ENCODE results near the gene NGRN.

NGRN gene

GRCh38 chr15:90297021-90297420 is 31.5 kb downstream of the NGRN start:
- H3K4me3 ChIP-seq (ENCODE audit: low read depth, low read length): no peak overlapping the region
- no peak overlapping the region for H3K9ac ChIP-seq (ENCODE audit: low read length)
- H3K4ac ChIP-seq (ENCODE audit: low read depth, low read length): no peak overlapping the region
- H3K4me1 ChIP-seq (ENCODE audit: control insufficient read depth in 1 of 2, insufficient read depth in 2 of 2, low read length in 2 of 2): peaks cover 2 to 7% of the 10 kb centered on the region in 2 experiments
- H2BK120ac ChIP-seq (ENCODE audit: insufficient read depth, low read length, poor library complexity): no peak overlapping the region
- H4K91ac ChIP-seq (ENCODE audit: low read depth, low read length): no peak overlapping the region
- H3K23ac ChIP-seq (ENCODE audit: low read length): no peak overlapping the region
- no peak overlapping the region for H2BK5ac ChIP-seq (ENCODE audit: low read depth, low read length, poor library complexity)
- no peaks in the 10 kb centered on the region for H3K27me3 ChIP-seq (ENCODE audit: insufficient read depth, low read length)
- no peaks in the 10 kb centered on the region for H3K36me3 ChIP-seq (ENCODE audit: control insufficient read depth in 1 of 2, insufficient read depth in 2 of 2, low read length in 2 of 2)
- H2BK12ac ChIP-seq (ENCODE audit: low read length): no peak overlapping the region
- no peak overlapping the region for H4K12ac ChIP-seq (ENCODE audit: low read depth, low read length)
- no peaks in the 10 kb centered on the region for H3K79me1 ChIP-seq (ENCODE audit: low read length)
- H3K27ac ChIP-seq (ENCODE audit: low read depth, low read length): no peak overlapping the region
- WGBS (ENCODE audit: extremely low coverage, insufficient coverage, insufficient read length): no CpG with 5 or more reads among the region's 4 CpGs
- DNase-seq: no peak
- no peaks in the 10 kb centered on the region for H3K9me3 ChIP-seq (ENCODE audit: insufficient read depth, low read depth, low read length)
- no peak overlapping the region for H3K18ac ChIP-seq (ENCODE audit: low read length)
- H3K79me2 ChIP-seq (ENCODE audit: control insufficient read depth, insufficient read depth, low read length, poor library complexity): no peaks in the 10 kb centered on the region
- no peak overlapping the region for H4K8ac ChIP-seq (ENCODE audit: low read depth, low read length)
- H2AFZ ChIP-seq (ENCODE audit: insufficient read depth, low read length, poor library complexity): no peak overlapping the region
- no peak overlapping the region for H3K4me2 ChIP-seq (ENCODE audit: low read length)
- H3K14ac ChIP-seq (ENCODE audit: low read length): no peak overlapping the region
- H2AK5ac ChIP-seq (ENCODE audit: low read length): no peak overlapping the region

- no peak overlapping the region for H3K4me3 ChIP-seq (ENCODE audit: low read depth, low read length)
- H2BK12ac ChIP-seq (ENCODE audit: low read length): no peak overlapping the region
- H2AK5ac ChIP-seq (ENCODE audit: low read length): peak overlapping the region; percentile 14
- no peak overlapping the region for H3K27ac ChIP-seq (ENCODE audit: low read depth, low read length)
- H4K12ac ChIP-seq (ENCODE audit: low read depth, low read length): no peak overlapping the region
- H3K23ac ChIP-seq (ENCODE audit: low read length): no peak overlapping the region
- no peak overlapping the region for H3K9ac ChIP-seq (ENCODE audit: low read length)
- H4K8ac ChIP-seq (ENCODE audit: low read depth, low read length): peak overlapping the region; percentile 49
- H3K79me2 ChIP-seq (ENCODE audit: control insufficient read depth, insufficient read depth, low read length, poor library complexity): no peaks in the 10 kb centered on the region
- H3K14ac ChIP-seq (ENCODE audit: low read length): no peak overlapping the region
- no peaks in the 10 kb centered on the region for H3K79me1 ChIP-seq (ENCODE audit: low read length)
- H2BK120ac ChIP-seq (ENCODE audit: insufficient read depth, low read length, poor library complexity): no peak overlapping the region
- whole genome bisulfite sequencing (ENCODE audit: extremely low coverage, insufficient coverage, insufficient read length): no CpG with 5 or more reads among the region's 9 CpGs
- no peak overlapping the region for H2BK5ac ChIP-seq (ENCODE audit: low read depth, low read length, poor library complexity)
- H4K91ac ChIP-seq (ENCODE audit: low read depth, low read length): peak overlapping the region; percentile 14
- H3K18ac ChIP-seq (ENCODE audit: low read length): no peak overlapping the region
- peaks cover 0 to 2% of the 10 kb centered on the region in 2 experiments for H3K4me1 ChIP-seq (ENCODE audit: control insufficient read depth in 1 of 2, insufficient read depth in 2 of 2, low read length in 2 of 2)
- H3K9me3 ChIP-seq (ENCODE audit: insufficient read depth, low read depth, low read length): no peaks in the 10 kb centered on the region
- no peaks in the 10 kb centered on the region for H3K27me3 ChIP-seq (ENCODE audit: insufficient read depth, low read length)
- H2AFZ ChIP-seq (ENCODE audit: insufficient read depth, low read length, poor library complexity): no peak overlapping the region
- no peak overlapping the region for H3K4ac ChIP-seq (ENCODE audit: low read depth, low read length)
- no peak for DNase-seq
- no peaks in the 10 kb centered on the region for H3K36me3 ChIP-seq (ENCODE audit: control insufficient read depth in 1 of 2, insufficient read depth in 2 of 2, low read length in 2 of 2)
- no peak overlapping the region for H3K4me2 ChIP-seq (ENCODE audit: low read length)
Observed at GRCh38 chr15:90300541-90300940, 35.1 kb downstream of the NGRN start.

- no peak overlapping the region for H3K27ac ChIP-seq (ENCODE audit: low read depth, low read length)
- WGBS (ENCODE audit: extremely low coverage, insufficient coverage, insufficient read length): no CpG with 5 or more reads among the region's 21 CpGs
Observed at GRCh38 chr15:90300988-90301706, 35.7 kb downstream of the NGRN start.

GRCh38 chr15:90301707-90302300 is 36.3 kb downstream of the NGRN start:
- Histone ChIP-seq H3K14ac (ENCODE audit: low read length) (no peak overlapping the region), H2AFZ (ENCODE audit: insufficient read depth, low read length, poor library complexity) (no peak overlapping the region), H2AK5ac (ENCODE audit: low read length) (no peak overlapping the region), H3K18ac (ENCODE audit: low read length) (no peak overlapping the region), H3K4me1 (ENCODE audit: control insufficient read depth in 1 of 2, insufficient read depth in 2 of 2, low read length in 2 of 2) (peaks cover 0 to 2% of the 10 kb centered on the region in 2 experiments), H3K4me2 (ENCODE audit: low read length) (no peak overlapping the region), H3K4me3 (ENCODE audit: low read depth, low read length) (no peak overlapping the region), H3K23ac (ENCODE audit: low read length) (no peak overlapping the region), H2BK5ac (ENCODE audit: low read depth, low read length, poor library complexity) (no peak overlapping the region), H3K27me3 (ENCODE audit: insufficient read depth, low read length) (no peaks in the 10 kb centered on the region), H3K27ac (ENCODE audit: low read depth, low read length) (no peak overlapping the region), H3K79me1 (ENCODE audit: low read length) (no peaks in the 10 kb centered on the region), H3K79me2 (ENCODE audit: control insufficient read depth, insufficient read depth, low read length, poor library complexity) (no peaks in the 10 kb centered on the region), H4K12ac (ENCODE audit: low read depth, low read length) (no peak overlapping the region), H2BK120ac (ENCODE audit: insufficient read depth, low read length, poor library complexity) (no peak overlapping the region), H3K9ac (ENCODE audit: low read length) (no peak overlapping the region), H3K4ac (ENCODE audit: low read depth, low read length) (no peak overlapping the region), H4K91ac (ENCODE audit: low read depth, low read length) (no peak overlapping the region), H2BK12ac (ENCODE audit: low read length) (no peak overlapping the region), H4K8ac (ENCODE audit: low read depth, low read length) (no peak overlapping the region), H3K9me3 (ENCODE audit: insufficient read depth, low read depth, low read length) (no peaks in the 10 kb centered on the region), H3K36me3 (ENCODE audit: control insufficient read depth in 1 of 2, insufficient read depth in 2 of 2, low read length in 2 of 2) (no peaks in the 10 kb centered on the region)
- DNase-seq: no peak
- no CpG with 5 or more reads among the region's 8 CpGs for WGBS (ENCODE audit: extremely low coverage, insufficient coverage, insufficient read length)

More at GRCh38 chr15:90300988-90301706, 35.7 kb downstream of the NGRN start:
- DNase-seq: peak; percentile 80 to 83
- no peak overlapping the region for H3K4me2 ChIP-seq (ENCODE audit: low read length)
- H4K12ac ChIP-seq (ENCODE audit: low read depth, low read length): no peak overlapping the region
- no peak overlapping the region for H2BK120ac ChIP-seq (ENCODE audit: insufficient read depth, low read length, poor library complexity)
- no peak overlapping the region for H3K18ac ChIP-seq (ENCODE audit: low read length)
- no peak overlapping the region for H2BK12ac ChIP-seq (ENCODE audit: low read length)
- no peak overlapping the region for H2AK5ac ChIP-seq (ENCODE audit: low read length)
- no peak overlapping the region for H3K23ac ChIP-seq (ENCODE audit: low read length)
- no peak overlapping the region for H2BK5ac ChIP-seq (ENCODE audit: low read depth, low read length, poor library complexity)
- no peaks in the 10 kb centered on the region for H3K27me3 ChIP-seq (ENCODE audit: insufficient read depth, low read length)
- H3K79me2 ChIP-seq (ENCODE audit: control insufficient read depth, insufficient read depth, low read length, poor library complexity): no peaks in the 10 kb centered on the region
- H3K36me3 ChIP-seq (ENCODE audit: control insufficient read depth in 1 of 2, insufficient read depth in 2 of 2, low read length in 2 of 2): no peaks in the 10 kb centered on the region
- H4K91ac ChIP-seq (ENCODE audit: low read depth, low read length): peak overlapping the region; percentile 1
- H3K4ac ChIP-seq (ENCODE audit: low read depth, low read length): no peak overlapping the region
- H3K9me3 ChIP-seq (ENCODE audit: insufficient read depth, low read depth, low read length): no peaks in the 10 kb centered on the region
- H3K14ac ChIP-seq (ENCODE audit: low read length): no peak overlapping the region
- H3K9ac ChIP-seq (ENCODE audit: low read length): no peak overlapping the region
- H2AFZ ChIP-seq (ENCODE audit: insufficient read depth, low read length, poor library complexity): peak overlapping the region; percentile 0
- no peak overlapping the region for H3K4me3 ChIP-seq (ENCODE audit: low read depth, low read length)
- H3K79me1 ChIP-seq (ENCODE audit: low read length): no peaks in the 10 kb centered on the region
- peaks cover 0 to 2% of the 10 kb centered on the region in 2 experiments for H3K4me1 ChIP-seq (ENCODE audit: control insufficient read depth in 1 of 2, insufficient read depth in 2 of 2, low read length in 2 of 2)
- H4K8ac ChIP-seq (ENCODE audit: low read depth, low read length): peak overlapping the region; percentile 67

All from trophoblast cell (in vitro differentiated cells and primary cell).